Measurements from ENCODE around the gene GGT5.

- TF ChIP-seq CTCF (IDR thresholded peaks at IDR 0.05; ENCODE audit: low read length) (no peak), EZH2 (optimal IDR thresholded peaks at IDR 0.05; ENCODE audit: low read depth, low read length) (no peak)
These were observed 11.6 kb downstream of the GGT5 start for GRCh38 chr22:24233235-24233634.

Data from MM.1S (cell line).